NCI-H748 (cell line): Measurements from ENCODE around the gene FOXN4.

Source experiments
- DNase-seq: peaks from one replicate; lab custom pipeline; 2025; ENCODE audit not compliant: unreplicated experiment; lab: John Stamatoyannopoulos, UW

FOXN4 gene

DNA sequence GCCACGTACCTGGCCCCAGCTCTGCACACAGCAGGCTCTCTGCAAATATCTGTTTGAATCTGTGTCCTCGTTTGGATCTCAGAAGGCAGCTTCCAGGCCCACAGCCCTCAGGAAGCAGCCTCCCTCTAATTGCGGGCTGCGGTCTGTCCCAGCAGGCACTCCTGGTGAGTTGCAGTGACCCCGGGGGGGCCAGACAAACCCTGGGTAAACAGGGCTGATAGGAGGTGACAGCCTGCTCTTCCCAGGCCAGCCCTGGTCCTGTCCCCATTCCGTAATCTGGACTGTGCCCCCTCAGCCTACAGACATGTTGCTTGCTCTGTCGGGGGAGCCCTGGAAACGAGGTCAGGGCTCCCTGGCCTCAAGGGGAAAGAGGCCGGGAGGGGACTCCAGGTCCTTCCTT, 2.0 kb downstream of the FOXN4 start:
- peak; percentile 9 for DNase-seq

DNA sequence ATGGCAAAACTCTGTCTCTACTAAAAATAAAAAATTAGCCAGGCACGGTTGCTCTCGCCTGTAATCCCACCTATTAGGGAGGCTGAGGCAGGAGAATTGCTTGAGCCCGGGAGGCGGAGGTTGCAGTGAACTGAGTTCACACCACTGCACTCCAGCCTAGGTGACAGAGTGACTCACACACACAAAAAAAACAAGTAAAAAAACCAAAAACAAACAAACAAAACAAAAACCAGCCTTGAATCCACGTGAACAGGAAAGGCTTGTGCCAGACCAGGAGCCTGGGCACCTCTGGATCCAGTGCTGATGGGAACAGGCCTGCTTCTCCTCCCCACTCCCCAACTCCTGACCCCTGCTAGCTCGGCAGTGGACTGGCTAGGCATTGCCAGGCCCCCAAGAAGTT, 3.5 kb downstream of the FOXN4 start:
- DNase-seq = no peak

DNA sequence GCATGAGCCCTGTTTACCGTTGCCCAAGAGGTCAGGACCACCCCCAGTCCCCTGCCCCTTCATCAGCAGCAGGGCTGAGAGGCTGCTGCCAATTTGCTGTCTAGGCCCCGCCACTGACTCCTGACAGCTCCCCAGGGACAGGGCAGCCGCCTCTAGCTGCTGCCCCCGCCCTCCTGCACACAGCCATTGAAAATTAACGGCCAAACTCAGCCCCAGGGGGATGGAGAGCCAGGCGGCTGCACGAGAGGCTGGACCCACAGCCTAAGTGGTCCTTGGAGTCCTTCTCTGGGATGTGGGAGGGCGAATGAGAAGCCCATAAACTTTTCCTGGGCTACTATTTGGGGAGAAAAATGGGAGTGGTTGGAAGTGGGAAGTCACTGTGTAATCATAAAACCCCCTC, 4.6 kb downstream of the FOXN4 start:
- DNase-seq = peak; percentile 59

DNA sequence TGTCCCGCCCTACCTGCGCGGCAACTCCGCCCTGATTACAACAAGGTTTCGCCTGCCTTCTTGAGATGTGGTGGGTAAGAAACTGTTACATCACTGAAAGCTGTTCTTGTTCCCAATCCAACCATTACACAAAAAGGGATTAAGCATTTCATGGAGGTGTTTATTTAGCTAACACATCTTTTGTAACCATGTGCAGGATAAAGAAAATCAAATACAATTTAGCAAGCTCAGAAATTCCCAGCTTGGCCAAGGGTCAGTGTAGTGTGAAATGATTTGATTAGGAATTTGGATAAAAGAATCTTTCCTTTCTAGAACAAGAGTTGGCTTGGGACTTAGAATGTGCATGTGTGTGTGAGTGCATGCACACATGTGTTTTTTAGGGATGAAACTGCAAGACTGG, 6.3 kb downstream of the FOXN4 start:
- no peak for DNase-seq

DNA sequence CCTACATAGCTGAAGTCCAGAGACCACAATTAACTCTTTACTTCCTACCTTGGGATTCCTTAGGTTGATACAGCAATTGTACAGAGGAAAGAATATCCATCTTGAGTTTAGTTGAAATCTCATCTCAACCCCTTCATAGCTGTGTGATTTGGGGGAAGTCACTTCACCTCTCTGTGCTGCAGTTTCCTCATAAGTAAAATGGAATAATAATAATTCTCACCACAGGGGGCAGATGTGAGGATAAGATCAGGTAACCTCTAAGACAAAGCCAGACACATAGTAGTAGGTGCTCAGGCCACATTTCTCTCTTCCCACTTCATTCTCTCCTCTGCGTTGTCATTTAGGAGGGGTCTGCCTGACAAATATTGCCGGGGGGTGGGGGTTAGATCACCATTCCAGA, 6.7 kb downstream of the FOXN4 start:
- DNase-seq = no peak

DNA sequence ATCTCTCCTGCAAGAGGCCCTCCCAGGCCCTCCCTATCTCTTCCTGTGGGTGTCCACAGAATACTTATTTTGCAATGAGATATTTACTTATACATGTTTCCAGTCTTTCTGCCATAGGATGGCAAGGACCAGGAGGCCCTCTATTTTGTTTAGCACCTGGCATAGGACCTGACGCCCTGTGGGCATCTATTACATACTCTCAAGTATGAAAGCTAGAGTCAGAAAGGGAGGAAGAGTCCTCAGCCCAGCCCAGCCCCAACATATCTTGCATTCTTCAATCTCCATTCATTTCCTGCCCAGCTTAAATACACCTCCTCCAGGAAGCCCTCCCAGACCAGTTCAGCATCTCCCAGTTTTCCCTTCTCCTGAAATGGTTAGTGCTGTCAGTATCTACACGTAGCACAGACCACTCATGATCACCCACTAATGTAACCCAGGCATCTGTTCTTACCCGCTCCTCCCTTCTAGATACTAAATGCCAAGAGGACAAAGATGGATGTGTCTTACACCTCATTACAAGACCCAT, 7.4 kb downstream of the FOXN4 start:
- DNase-seq = no peak

DNA sequence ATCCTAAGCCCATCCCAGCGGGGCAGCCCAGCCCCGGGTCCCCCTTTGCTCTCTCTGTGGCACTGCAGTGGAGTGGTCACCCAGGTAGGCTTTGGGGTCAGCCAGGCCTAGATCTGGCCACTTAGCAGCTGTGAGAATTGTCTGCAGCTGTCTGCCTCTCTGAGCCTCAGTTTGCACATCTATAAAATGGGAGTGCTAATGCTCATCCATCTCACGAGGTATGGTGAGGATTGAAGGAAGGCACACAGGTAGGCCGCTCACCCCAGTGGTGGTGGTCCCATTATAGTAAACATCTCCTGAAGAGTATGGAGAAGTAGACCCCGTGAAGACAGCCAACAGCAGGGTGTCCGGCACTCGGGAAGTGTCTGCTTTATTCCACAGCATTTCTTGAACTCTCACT, 9.2 kb downstream of the FOXN4 start:
- no peak for DNase-seq

DNA sequence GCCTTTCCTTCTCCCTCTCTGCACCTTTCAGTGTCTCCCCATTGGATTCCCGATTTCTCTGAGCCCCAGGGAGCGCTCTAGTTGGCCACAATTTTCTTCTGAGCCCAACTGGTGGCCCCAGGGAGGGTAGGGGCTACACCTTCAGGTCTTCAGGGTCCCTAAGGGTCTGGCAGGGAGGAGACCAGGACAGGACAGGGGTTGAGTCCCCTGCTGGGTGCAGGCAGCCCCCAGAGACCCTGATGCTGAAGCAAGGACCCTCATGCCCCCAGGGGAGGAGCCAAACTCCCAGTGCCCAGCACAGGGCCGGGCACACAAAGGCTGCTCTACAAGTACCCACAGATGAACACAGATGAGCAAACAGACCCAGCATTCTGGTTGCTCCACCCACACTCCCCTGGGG, 12.7 kb downstream of the FOXN4 start:
- no peak for DNase-seq

DNA sequence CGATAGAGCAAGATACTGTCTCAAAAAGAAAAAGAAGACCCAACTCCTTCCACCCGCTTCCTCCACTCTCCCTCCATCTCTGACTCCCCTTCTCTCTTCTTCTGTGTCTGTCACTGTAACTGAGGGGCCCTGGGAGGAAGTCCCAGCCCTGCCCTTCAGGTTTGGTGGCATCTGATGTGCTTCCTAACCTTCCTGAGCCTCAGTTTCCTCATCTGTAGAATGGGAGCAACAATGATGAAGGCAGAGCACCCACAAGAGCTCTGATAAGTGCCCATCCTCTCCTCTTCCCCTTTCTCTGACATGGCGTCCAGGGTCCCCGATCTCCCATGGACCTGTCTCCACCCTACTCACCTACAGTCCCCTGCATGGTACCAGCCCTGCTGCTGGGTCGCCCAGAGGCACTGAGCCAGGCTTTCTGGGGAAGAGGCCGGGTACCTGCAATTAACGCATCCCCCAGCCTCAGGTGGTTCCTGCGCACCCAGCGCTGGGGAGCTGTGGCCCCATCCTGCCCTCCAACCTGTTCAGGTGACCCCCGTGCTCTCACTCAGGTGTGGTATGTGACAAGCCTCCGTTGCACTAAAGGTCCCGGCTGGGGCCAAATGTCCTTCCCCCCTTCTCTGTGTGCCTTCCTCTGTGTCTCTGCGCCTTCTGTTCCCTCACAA, 13.2 kb downstream of the FOXN4 start:
- no peak for DNase-seq

DNA sequence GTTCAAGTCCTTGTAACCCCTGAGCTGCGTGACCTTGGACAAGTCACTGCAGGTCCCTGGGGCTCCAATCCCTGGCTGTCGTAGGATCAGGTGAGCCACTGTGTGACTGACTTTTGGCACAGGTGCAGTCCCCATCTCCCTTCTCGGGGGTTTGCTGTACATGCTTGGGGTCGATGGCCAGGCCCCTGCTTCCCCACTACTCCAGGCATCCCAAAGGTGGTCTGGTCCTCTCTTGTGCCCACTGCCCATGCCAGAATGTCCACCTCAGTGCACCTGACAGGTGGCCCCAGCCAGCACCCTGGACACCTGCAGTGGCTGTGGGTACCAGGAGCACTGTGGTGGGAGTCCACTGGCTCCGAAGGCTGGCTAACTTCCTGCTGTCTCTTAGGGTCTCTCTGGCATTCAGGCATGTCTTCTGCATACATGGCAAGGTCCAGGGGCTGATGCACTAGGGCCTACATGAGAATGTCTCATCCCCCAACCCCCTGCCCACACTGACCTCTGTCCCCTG, 14.7 kb downstream of the FOXN4 start:
- no peak for DNase-seq

DNA sequence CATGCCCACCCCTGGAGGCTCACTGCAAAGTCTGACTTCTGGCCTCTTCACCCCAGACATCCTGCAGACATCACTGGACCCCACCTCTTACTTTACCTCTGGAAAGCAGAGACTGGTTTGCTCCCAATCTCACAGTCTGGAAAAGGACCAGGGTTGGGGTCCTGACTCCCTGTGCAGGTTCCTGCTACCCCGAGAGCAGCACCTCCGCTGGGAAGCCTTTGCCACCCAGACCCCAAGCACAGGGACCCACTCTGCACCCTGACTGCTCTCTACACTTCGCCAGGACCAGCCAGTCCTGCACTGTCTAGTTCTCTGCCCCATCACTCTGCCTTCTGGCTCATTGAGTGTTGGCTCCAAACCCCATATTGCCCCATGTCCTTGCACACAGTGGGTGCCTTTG, 16.0 kb downstream of the FOXN4 start:
- DNase-seq = no peak

DNA sequence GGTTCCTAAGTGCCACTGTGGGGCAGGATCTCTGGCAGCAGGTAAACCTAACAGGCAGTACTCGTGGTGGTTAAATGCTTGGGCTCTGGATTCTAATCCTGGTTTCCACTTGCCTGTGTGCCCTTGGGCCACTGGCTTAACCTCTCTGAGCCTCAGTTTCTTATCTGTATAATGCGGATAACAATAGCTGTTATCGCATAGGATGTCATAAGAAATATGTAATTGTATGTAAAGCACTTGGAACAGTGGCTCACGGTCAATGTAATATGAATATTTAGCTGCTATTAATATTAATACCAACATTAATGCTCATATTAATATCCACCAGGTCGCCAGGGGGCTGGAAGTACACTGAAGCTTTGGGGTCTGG, 16.8 kb downstream of the FOXN4 start:
- no peak for DNase-seq

DNA sequence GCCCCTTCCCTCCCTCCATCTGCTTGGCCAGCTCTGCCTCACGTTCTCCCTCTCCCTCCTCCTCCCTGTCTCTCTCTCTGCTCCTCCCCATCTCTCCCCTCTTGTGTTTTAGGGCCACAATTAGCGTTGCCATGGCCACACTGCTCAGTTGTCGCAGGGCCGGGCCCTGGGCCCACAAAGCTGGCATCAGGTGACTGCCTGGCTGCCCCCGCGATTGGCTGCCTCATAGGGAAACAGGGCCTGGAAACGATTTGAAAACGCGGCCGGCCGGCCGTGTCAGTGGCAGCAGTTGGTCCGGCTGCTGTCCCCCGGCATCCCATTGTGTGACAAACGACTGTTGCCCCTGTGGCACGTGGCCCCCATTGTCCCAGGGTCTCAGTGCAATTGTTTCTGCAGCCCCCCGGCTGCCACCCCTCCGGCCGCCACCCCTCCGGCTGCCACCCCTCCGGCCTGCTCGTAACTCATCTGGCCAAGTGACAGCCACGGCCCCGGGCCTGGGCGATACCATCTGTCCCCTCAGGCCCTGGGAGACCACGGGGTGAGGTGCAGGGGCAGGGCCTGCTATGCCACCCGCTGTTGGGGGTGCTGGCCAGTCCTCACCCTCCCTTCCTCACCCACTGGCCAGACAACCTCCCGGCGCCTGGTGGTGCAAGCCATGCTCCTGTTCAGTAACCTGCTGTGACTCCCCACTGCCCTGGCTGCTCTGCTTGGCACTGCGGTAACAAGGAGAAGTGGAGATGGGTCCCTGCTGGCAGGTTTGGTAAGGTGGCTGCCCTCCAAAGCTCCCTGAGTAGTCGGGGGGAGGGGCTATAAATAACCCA, 17.4 kb downstream of the FOXN4 start:
- peak; percentile 99 for DNase-seq

DNA sequence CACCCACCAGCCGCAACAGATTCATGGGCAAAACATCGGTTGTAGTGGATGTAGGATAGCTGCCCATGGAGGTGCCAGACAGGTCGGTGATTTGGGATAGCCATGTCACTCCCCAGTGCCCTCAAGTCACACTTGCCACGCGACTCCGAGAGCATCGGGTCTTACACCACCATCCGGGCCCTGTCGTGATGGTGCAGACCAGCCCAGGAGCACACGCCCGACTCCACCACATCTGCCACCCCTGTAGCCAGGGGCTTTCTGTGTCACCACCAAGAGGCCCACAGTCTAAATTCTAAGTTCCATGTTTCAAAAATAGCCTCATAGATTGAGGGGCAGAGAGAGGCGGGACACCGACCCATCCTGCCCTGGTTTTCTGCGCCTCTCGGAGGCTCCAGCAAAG, 18.0 kb downstream of the FOXN4 start:
- DNase-seq = no peak

DNA sequence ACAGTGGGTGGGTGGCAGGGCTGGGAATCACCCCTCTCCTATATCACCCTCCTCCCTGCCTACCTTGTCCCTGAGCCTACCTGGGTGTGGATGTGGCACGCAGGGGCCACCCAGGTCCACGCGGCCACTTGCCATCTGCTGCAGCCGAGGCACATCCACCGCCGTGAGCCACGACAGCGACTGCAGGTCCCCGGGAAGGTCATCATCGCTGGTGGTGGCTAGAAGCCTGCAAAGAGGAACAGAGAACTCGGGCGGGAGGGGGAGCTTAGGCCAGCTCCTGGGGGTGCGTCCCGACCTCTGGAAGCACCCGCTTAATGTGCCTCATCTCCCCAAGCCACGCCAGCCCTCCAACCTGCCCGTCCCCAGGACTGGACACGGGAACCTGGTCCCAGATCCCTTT, 19.0 kb downstream of the FOXN4 start:
- DNase-seq = no peak

DNA sequence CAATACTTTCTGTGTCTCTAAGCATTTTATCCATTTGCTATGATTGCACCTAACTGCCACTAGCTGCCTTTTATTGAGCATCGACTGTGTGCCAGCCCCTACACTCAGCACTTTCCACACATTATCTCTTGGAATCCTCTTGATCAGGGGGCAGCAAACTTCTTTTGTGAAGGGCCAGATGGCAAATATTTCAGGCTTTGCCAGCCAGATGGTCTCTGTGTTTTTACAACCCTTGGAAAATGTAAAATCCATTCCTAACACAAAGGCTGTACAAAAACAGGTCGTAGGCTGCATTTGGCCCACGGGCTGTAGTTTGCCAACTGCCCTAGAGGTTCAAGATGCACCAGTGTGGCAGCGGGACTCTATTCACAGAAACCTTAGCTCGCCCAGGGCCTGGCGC, 19.5 kb downstream of the FOXN4 start:
- DNase-seq = no peak

DNA sequence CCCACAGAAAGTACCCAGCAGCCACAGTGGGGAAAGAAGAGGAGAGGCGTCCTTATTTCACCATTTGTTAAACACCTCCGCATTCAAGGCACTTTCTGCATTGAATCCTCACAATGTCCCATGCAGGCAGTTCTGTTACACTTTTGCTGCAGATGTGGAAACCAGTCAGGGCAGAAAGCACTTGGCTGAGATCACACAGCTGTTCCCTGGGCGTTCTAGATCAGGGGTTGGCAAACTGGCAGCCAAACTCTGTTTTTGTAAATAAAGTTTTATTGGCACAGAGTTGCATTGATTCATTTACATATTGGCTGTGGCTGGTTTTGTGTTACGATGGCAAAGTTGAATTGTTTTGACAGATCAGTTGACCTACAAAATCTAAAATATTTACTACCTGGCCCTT, 20.1 kb downstream of the FOXN4 start:
- no peak for DNase-seq

DNA sequence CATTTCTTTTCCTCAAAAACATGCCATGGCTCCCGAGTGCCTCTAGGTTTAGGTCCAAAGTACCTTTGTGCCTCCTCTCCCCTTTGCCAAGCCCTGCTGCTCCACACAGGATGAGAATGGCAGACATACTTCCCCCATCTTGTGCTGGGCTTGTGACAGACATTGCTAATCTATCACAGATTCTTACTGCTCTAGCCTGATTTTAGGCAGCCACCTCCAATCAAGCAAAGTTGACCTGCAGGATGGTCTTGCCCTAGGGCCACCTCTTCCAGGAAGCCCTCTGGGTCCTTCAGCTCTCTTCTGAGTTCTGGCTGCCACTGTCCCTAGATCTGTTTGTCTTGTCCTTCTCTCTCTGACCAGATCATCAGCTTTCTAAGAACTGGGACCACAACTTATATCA, 20.5 kb downstream of the FOXN4 start:
- DNase-seq = no peak

DNA sequence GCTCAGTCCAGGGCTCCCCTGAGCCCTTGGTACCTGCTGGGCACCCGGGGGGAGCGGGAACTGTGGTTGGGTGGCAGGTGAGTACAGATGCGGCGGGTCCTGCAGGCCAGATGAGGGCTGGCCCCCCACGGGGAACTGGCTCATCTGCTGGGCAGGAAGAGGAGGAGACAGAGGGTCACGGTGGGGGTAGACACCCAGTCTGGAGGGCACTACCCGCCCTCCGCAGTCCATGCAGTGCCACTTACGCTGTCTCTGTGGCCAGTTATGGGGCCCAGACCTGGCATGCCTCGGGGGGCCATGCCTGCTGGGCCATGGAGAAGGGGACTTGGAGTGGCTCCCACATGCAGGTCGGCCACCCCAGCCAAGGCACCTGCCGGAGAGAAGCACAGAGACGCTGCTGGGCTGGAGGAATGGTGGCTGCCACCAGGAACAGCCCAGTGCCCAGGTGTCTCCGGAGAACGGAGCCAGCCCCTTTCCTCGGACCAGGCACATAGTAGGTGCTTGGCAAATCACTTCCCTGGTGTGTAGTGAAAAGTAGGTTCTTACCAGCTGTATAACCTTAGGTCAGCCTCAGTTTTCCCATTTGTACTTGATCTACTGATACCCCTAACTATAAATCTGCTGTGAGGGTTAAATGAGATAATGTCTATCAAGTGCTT, 21.1 kb downstream of the FOXN4 start:
- DNase-seq = no peak

DNA sequence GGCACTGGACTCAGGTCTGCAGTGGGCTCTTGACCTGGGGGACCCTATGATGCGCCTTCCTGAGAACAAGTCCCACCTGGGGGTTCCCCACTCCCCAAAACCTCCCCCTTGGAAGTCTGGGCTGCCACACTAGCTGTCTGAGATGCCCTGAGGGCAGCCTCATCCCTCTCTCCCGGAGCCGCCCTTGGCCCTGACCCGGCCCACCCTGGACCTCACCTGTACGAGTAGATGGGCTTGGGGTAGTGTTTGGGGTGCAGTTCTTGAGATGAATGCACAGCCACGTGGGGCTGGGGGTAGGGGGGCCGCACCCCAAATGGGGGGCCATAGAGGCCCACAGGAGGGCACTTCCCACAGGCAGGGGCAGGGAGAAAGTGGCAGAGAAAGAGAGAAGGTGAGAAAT, 21.9 kb downstream of the FOXN4 start:
- no peak for DNase-seq

DNA sequence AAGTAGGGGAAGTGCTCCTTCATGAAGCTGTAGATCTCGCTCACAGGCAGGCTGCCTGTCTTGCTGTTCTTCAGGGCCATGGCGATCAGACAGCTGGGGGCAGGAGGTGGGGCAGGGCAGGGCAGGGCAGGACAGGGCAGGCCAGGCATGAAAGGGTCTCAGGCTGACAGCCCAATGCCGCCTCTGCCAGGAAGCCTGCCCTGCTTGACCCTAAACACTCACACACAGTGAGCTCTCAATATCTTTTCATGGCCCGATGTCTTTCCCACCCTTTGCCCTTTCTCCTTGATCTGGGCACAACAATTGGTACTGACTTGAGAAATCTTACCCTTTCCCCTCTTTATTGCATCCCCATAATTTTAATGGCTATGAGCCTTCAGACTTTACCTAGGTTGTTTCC, 22.4 kb downstream of the FOXN4 start:
- no peak for DNase-seq

DNA sequence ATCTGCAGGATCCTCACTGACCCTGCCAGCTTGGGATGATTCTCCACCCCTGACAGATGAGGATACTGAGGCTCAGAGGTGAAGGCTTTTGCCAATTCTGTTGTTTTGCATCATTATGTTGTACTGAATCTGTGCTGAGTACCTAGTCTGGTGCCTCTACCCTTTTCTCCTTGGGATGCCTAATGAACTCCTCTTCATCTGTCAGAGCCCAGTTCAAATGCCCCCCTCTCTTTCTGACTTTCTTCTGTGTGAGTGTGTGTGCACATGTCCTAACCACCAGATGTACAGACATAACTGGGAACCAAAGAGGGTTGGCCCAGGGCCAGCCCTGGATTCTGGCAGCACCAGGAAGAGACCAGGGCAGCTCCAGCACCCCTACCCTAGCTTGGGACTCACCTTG, 22.8 kb downstream of the FOXN4 start:
- DNase-seq = no peak
